ENCODE data around the gene SORCS2. TPM values are rescaled to one million over a fixed set of nuclear protein-coding genes. Genes with fewer than 3 reads are reported as not detected.

SORCS2 gene
- total RNA-seq, 6 experiments from 2014 or later, result 0.18 to 6.2 (median 3.1) TPM

GRCh38 chr4:7680731-7681130, 488.4 kb downstream of the SORCS2 start:
- intact Hi-C loops (cut with DNase I), result no loop called here
- TF ChIP-seq POLR2A (IDR thresholded peaks at IDR 0.05) (no peak), CTCF (IDR thresholded peaks at IDR 0.05) (no peak)
- Histone ChIP-seq H3K4me1 (no peaks in the 10 kb centered on the region), H3K9me3 (no peaks in the 10 kb centered on the region), H3K27ac (no peak overlapping the region), H3K27me3 (no peaks in the 10 kb centered on the region), H3K4me3 (no peak overlapping the region), H3K36me3 (no peaks in the 10 kb centered on the region)
- DNase-seq (no peak), ATAC-seq (no peak)
- no CpG with 5 or more reads among the region's 1 CpG for WGBS (ENCODE audit: insufficient coverage, low coverage, low lambda C conversion rate, missing lambda C conversion rate)

- TF ChIP-seq POLR2A (IDR thresholded peaks at IDR 0.05), result no peak
- TF ChIP-seq CTCF (IDR thresholded peaks at IDR 0.05), result no peak
- ATAC-seq (no peak), DNase-seq (no peak)
- WGBS (ENCODE audit: insufficient coverage, low coverage, low lambda C conversion rate, missing lambda C conversion rate), result no CpG with 5 or more reads among the region's 5 CpGs
- H3K9me3 ChIP-seq, result no peaks in the 10 kb centered on the region
- no peaks in the 10 kb centered on the region for H3K27me3 ChIP-seq
- H3K27ac ChIP-seq, result no peak overlapping the region
- H3K4me3 ChIP-seq, result no peak overlapping the region
- no peaks in the 10 kb centered on the region for H3K4me1 ChIP-seq
- no peaks in the 10 kb centered on the region for H3K36me3 ChIP-seq
- intact Hi-C loops (cut with DNase I), result no loop called here
These were observed 490.9 kb downstream of the SORCS2 start for GRCh38 chr4:7683126-7683703.

- no peak overlapping the region for H3K27ac ChIP-seq
- ATAC-seq (no peak), DNase-seq (no peak)
- TF ChIP-seq CTCF (IDR thresholded peaks at IDR 0.05) (no peak), POLR2A (IDR thresholded peaks at IDR 0.05) (no peak)
- no peaks in the 10 kb centered on the region for H3K9me3 ChIP-seq
- H3K36me3 ChIP-seq, result no peaks in the 10 kb centered on the region
- no peaks in the 10 kb centered on the region for H3K4me1 ChIP-seq
- H3K4me3 ChIP-seq, result no peak overlapping the region
- intact Hi-C loops (cut with DNase I), result no loop called here
- whole genome bisulfite sequencing (ENCODE audit: insufficient coverage, low coverage, low lambda C conversion rate, missing lambda C conversion rate), result 85% methylated on average over 3 of the region's 3 CpGs
- H3K27me3 ChIP-seq, result no peaks in the 10 kb centered on the region
These were observed 492.0 kb downstream of the SORCS2 start for GRCh38 chr4:7684294-7684693.

GRCh38 chr4:7686070-7686870, 493.9 kb downstream of the SORCS2 start:
- Histone ChIP-seq H3K27me3 (no peaks in the 10 kb centered on the region), H3K9me3 (no peaks in the 10 kb centered on the region), H3K36me3 (no peaks in the 10 kb centered on the region), H3K4me1 (no peaks in the 10 kb centered on the region), H3K4me3 (no peak overlapping the region), H3K27ac (no peak overlapping the region)
- intact Hi-C loops (cut with DNase I), result no loop called here
- ATAC-seq (no peak), DNase-seq (peak in 1 of 3 donors; percentile 51)
- WGBS (ENCODE audit: insufficient coverage, low coverage, low lambda C conversion rate, missing lambda C conversion rate), result 77% methylated on average over 6 of the region's 19 CpGs
- TF ChIP-seq POLR2A (IDR thresholded peaks at IDR 0.05), result no peak

GRCh38 chr4:7687006-7687405, 494.7 kb downstream of the SORCS2 start:
- H3K27ac ChIP-seq, result no peak overlapping the region
- intact Hi-C loops (cut with DNase I), result no loop called here
- H3K9me3 ChIP-seq, result no peaks in the 10 kb centered on the region
- 83% methylated on average over 1 of the region's 9 CpGs for WGBS (ENCODE audit: insufficient coverage, low coverage, low lambda C conversion rate, missing lambda C conversion rate)
- TF ChIP-seq POLR2A (IDR thresholded peaks at IDR 0.05) (no peak), CTCF (IDR thresholded peaks at IDR 0.05) (no peak)
- ATAC-seq, result no peak
- DNase-seq, result no peak
- H3K4me3 ChIP-seq, result no peak overlapping the region
- no peaks in the 10 kb centered on the region for H3K36me3 ChIP-seq
- H3K27me3 ChIP-seq, result no peaks in the 10 kb centered on the region
- H3K4me1 ChIP-seq, result no peaks in the 10 kb centered on the region

Data from right lobe of liver (tissue), 6 donors.